H1 (cell line): ENCODE results near the gene PRR27. TPM values are rescaled to one million over a fixed set of nuclear protein-coding genes. Genes with fewer than 3 reads are reported as not detected.

Source experiments
- CTCF ChIA-PET: fragments of 300-600 bp; sonication (Branson Sonifier 250); formaldehyde crosslinking; loops from one replicate; lab custom pipeline; 2021; ENCODE audit not compliant: partially characterized antibody; lab: Charles Lee
- POLR2A ChIA-PET: fragments of 300-600 bp; sonication (Branson Sonifier 250); formaldehyde crosslinking; loops from one replicate; lab custom pipeline; 2021; ENCODE audit warnings: inconsistent platforms; ENCODE audit not compliant: partially characterized antibody; lab: Charles Lee
- DNase-seq, 2 experiments: peaks; one replicate each; pipeline versions ENCODE4 v3.0.0 to v3.0.0-alpha.2; 2010 to 2022; ENCODE audit warnings: low spot score in 2 of 2, low read depth in 1 of 2, mixed read lengths in 1 of 2
- FAIRE-seq: peaks from 2 replicates; lab custom pipeline; 2011; peaks lifted over from hg19 to GRCh38; lab: Jason Lieb, UNC
- H2AFZ ChIP-seq: 2 replicates; pipeline ENCODE4 v1.8.1; 2012; ENCODE audit warnings: low read length, inconsistent platforms
- H2AK5ac ChIP-seq: 2 replicates; pipeline ENCODE4 v1.6.1; 2013; ENCODE audit warnings: low read depth, low read length
- H2BK120ac ChIP-seq: replicated peaks from 2 replicates; pipeline ENCODE3; 2013; ENCODE audit warnings: low read depth, low read length, inconsistent platforms
- H2BK12ac ChIP-seq: 2 replicates; pipeline ENCODE4 v1.6.1; 2013; ENCODE audit warnings: low read depth, low read length
- H2BK15ac ChIP-seq: 2 replicates; pipeline ENCODE4 v1.6.1; 2013; ENCODE audit warnings: low read length
- H2BK20ac ChIP-seq: 2 replicates; pipeline ENCODE4 v1.6.1; 2013; ENCODE audit warnings: low read length
- H2BK5ac ChIP-seq: 2 replicates; pipeline ENCODE4 v1.6.1; 2013; ENCODE audit warnings: low read depth, low read length
- H3K14ac ChIP-seq: 2 replicates; pipeline ENCODE4 v1.6.1; 2013; ENCODE audit warnings: inconsistent platforms; ENCODE audit not compliant: insufficient read length
- H3K18ac ChIP-seq: 2 replicates; pipeline ENCODE4 v1.6.1; 2013; ENCODE audit warnings: low read length; ENCODE audit errors: extremely low read depth
- H3K23ac ChIP-seq: 2 replicates; pipeline ENCODE4 v1.6.1; 2013; ENCODE audit warnings: inconsistent platforms; ENCODE audit not compliant: insufficient read length
- H3K23me2 ChIP-seq: 2 replicates; pipeline ENCODE4 v1.6.1; 2013; ENCODE audit warnings: low read depth, low read length
- H3K27ac ChIP-seq: 2 replicates; pipeline ENCODE4 v1.6.1; 2011; ENCODE audit warnings: low read depth, low read length, inconsistent platforms
- H3K27me3 ChIP-seq, 4 experiments: replicated peaks in 1 of 4; 1 replicate in 1 of 4; 2 replicates in 3 of 4; pipeline versions ENCODE4 v1.6.1 to v1.8.1; 2011 to 2013; ENCODE audit warnings: low read length in 3 of 4, mild to moderate bottlenecking in 3 of 4, inconsistent platforms in 2 of 4, mixed read lengths in 2 of 4, moderate library complexity in 1 of 4; ENCODE audit not compliant: control insufficient read depth in 3 of 4, insufficient read depth in 3 of 4; ENCODE audit errors: extremely low read depth in 1 of 4
- H3K36me3 ChIP-seq, 4 experiments: 2 replicates each; pipeline versions ENCODE4 v1.6.1 to v1.8.1; 2011 to 2013; ENCODE audit warnings: mild to moderate bottlenecking in 4 of 4, low read length in 3 of 4, moderate library complexity in 2 of 4, control low read depth in 1 of 4, inconsistent platforms in 1 of 4; ENCODE audit not compliant: insufficient read depth in 4 of 4, control insufficient read depth in 2 of 4
- H3K4ac ChIP-seq: replicated peaks from 2 replicates; pipeline ENCODE3; 2013; ENCODE audit warnings: low read length, low read depth, mixed read lengths, inconsistent platforms; ENCODE audit not compliant: insufficient read length
- H3K4me1 ChIP-seq, 4 experiments: replicated peaks in 1 of 4; 1 replicate in 1 of 4; 2 replicates in 3 of 4; pipeline versions ENCODE4 v1.6.1 to v1.8.1; 2011 to 2013; ENCODE audit warnings: low read length in 3 of 4, inconsistent platforms in 2 of 4, mixed read lengths in 1 of 4; ENCODE audit not compliant: insufficient read depth in 4 of 4, control insufficient read depth in 3 of 4
- H3K4me2 ChIP-seq, 2 experiments: 2 replicates each; pipeline versions ENCODE4 v1.6.1 to v1.8.1; 2011 to 2013; ENCODE audit warnings: low read depth in 2 of 2, low read length in 2 of 2, control low read depth in 1 of 2, inconsistent platforms in 1 of 2, mild to moderate bottlenecking in 1 of 2; ENCODE audit not compliant: insufficient read depth in 1 of 2
- H3K4me3 ChIP-seq, 4 experiments: fragments of 200-600, 300-600 bp in 1 of 4; sonication (generic), shearing (Covaris generic), sonication (Bioruptor Twin) in 1 of 4; 2 replicates each; pipeline versions ENCODE4 v1.5.1 to v1.8.1; 2011 to 2016; ENCODE audit warnings: low read length in 4 of 4, low read depth in 3 of 4, control low read depth in 2 of 4, inconsistent platforms in 2 of 4, mild to moderate bottlenecking in 2 of 4, mixed read lengths in 1 of 4, moderate library complexity in 1 of 4; ENCODE audit not compliant: insufficient read depth in 2 of 4; ENCODE audit errors: extremely low read depth in 1 of 4
- H3K56ac ChIP-seq: replicated peaks from 2 replicates; pipeline ENCODE3; 2013; ENCODE audit warnings: low read depth, mild to moderate bottlenecking, mixed read lengths, low read length, inconsistent platforms; ENCODE audit not compliant: insufficient read length
- H3K79me1 ChIP-seq: 2 replicates; pipeline ENCODE4 v1.6.1; 2013; ENCODE audit warnings: low read depth, low read length, control low read depth
- H3K79me2 ChIP-seq, 2 experiments: 2 replicates each; pipeline versions ENCODE4 v1.6.1 to v1.8.1; 2012 to 2013; ENCODE audit warnings: low read length in 2 of 2, mild to moderate bottlenecking in 2 of 2, inconsistent platforms in 1 of 2; ENCODE audit not compliant: insufficient read depth in 2 of 2, control insufficient read depth in 1 of 2
- H3K9ac ChIP-seq, 4 experiments: replicated peaks in 1 of 4; 1 replicate in 1 of 4; 2 replicates in 3 of 4; pipeline versions ENCODE4 v1.6.1 to v1.8.1; 2011 to 2013; ENCODE audit warnings: low read depth in 3 of 4, low read length in 3 of 4, control low read depth in 2 of 4, mild to moderate bottlenecking in 2 of 4, moderate library complexity in 2 of 4, inconsistent platforms in 1 of 4; ENCODE audit errors: extremely low read depth in 1 of 4
- H3K9me3 ChIP-seq, 2 experiments: 2 replicates each; pipeline versions ENCODE4 v1.6.1 to v1.8.1; 2012 to 2013; ENCODE audit warnings: mild to moderate bottlenecking in 2 of 2, moderate library complexity in 2 of 2, control low read depth in 1 of 2, inconsistent platforms in 1 of 2, low read depth in 1 of 2, low read length in 1 of 2, mixed read lengths in 1 of 2; ENCODE audit not compliant: insufficient read depth in 2 of 2
- H4K20me1 ChIP-seq, 2 experiments: replicated peaks in 1 of 2; 2 replicates each; pipeline versions ENCODE3 to v1.8.1; 2011 to 2013; ENCODE audit warnings: inconsistent platforms in 2 of 2, low read length in 2 of 2, mild to moderate bottlenecking in 1 of 2; ENCODE audit not compliant: insufficient read depth in 2 of 2, control insufficient read depth in 1 of 2
- H4K5ac ChIP-seq: 2 replicates; pipeline ENCODE4 v1.6.1; 2013; ENCODE audit warnings: low read length, low read depth, mixed read lengths, inconsistent platforms; ENCODE audit not compliant: insufficient read length
- H4K8ac ChIP-seq: 2 replicates; pipeline ENCODE4 v1.8.0; 2013; ENCODE audit warnings: mild to moderate bottlenecking, moderate library complexity, low read length, inconsistent platforms; ENCODE audit not compliant: insufficient read depth; ENCODE audit errors: extremely low read depth
- H4K91ac ChIP-seq: replicated peaks from 2 replicates; pipeline ENCODE3; 2013; ENCODE audit warnings: low read length, mixed read lengths, inconsistent platforms; ENCODE audit not compliant: insufficient read length
- BCL11A ChIP-seq, 2 experiments: IDR thresholded peaks; one replicate each; pipeline ENCODE4 v1.6.1; 2011; ENCODE audit warnings: low read depth in 2 of 2, low read length in 2 of 2, mild to moderate bottlenecking in 2 of 2
- EZH2 ChIP-seq: fragments of 200-600 bp; sonication (generic); IDR thresholded peaks from 2 replicates; pipeline ENCODE4 v1.7.1; 2012; ENCODE audit warnings: low read depth, mild to moderate bottlenecking, moderate library complexity, low read length, inconsistent platforms; ENCODE audit not compliant: severe bottlenecking
- FOSL1 ChIP-seq: IDR thresholded peaks from 2 replicates; pipeline ENCODE4 v1.6.1; 2011; ENCODE audit warnings: mild to moderate bottlenecking, low read depth, low read length, moderate library complexity; ENCODE audit not compliant: insufficient read depth
- HDAC2 ChIP-seq, 2 experiments: fragments of 300-600 bp in 1 of 2; sonication (generic) in 1 of 2; IDR thresholded peaks; 2 replicates each; pipeline ENCODE4 v1.6.1; 2011 to 2012; ENCODE audit warnings: low read depth in 2 of 2, low read length in 2 of 2, mild to moderate bottlenecking in 2 of 2, moderate library complexity in 2 of 2, borderline replicate concordance in 1 of 2, inconsistent platforms in 1 of 2
- JUND ChIP-seq: IDR thresholded peaks from 2 replicates; pipeline ENCODE4 v1.6.1; 2011; ENCODE audit warnings: mild to moderate bottlenecking, improper control_type of control experiment, low read length
- KDM4A ChIP-seq: IDR thresholded peaks from one replicate; pipeline ENCODE4 v1.7.1; 2012; ENCODE audit warnings: low read depth, mild to moderate bottlenecking, moderate library complexity, low read length, inconsistent platforms; ENCODE audit not compliant: severe bottlenecking
- NANOG ChIP-seq: IDR thresholded peaks from 2 replicates; pipeline ENCODE4 v1.6.1; 2011; ENCODE audit warnings: low read length, low read depth, mild to moderate bottlenecking, inconsistent platforms; ENCODE audit not compliant: insufficient read depth, poor library complexity, severe bottlenecking
- SP2 ChIP-seq: IDR thresholded peaks from 2 replicates; pipeline ENCODE4 v1.6.1; 2012; ENCODE audit warnings: mild to moderate bottlenecking, low read length, inconsistent platforms
- SP4 ChIP-seq: IDR thresholded peaks from 2 replicates; pipeline ENCODE4 v1.6.1; 2012; ENCODE audit warnings: low read length, inconsistent platforms
- TCF12 ChIP-seq: IDR thresholded peaks from 2 replicates; pipeline ENCODE4 v1.6.1; 2011; ENCODE audit warnings: low read depth, mild to moderate bottlenecking, low read length
- ZNF274 ChIP-seq: IDR thresholded peaks from 2 replicates; pipeline ENCODE4 v1.7.0; 2012; ENCODE audit warnings: low read length, borderline replicate concordance; ENCODE audit errors: extremely low read depth
- WGBS, 2 experiments: shearing (Covaris generic) in 1 of 2; methylation state at CpG; one replicate each; pipeline versions ENCODE4 v1.1.6 to v1.1.7; 2013 to 2015; ENCODE audit warnings: low lambda C conversion rate in 2 of 2, mixed read lengths in 2 of 2, inconsistent platforms in 1 of 2, low coverage in 1 of 2, missing lambda C conversion rate in 1 of 2; ENCODE audit not compliant: insufficient replicate concordance in 2 of 2, insufficient coverage in 1 of 2, insufficient read length in 1 of 2; ENCODE audit errors: extremely low coverage in 1 of 2, missing lambda C conversion rate in 1 of 2; 5-methylcytosine and 5-hydroxymethylcytosine counted together
- polyA plus RNA-seq, 7 experiments: library from polyadenylated mRNA; depleted of rRNA in 3 of 7; stranded (reverse) in 5 of 7; unstranded in 2 of 7; fragments of >200 nt in 5 of 7; fragments of 200-250 nt in 2 of 7; gene quantifications; 1 replicate in 5 of 7; 2 replicates in 1 of 7; 4 replicates in 1 of 7; pipeline versions ENCODE4 v1.2.1 to v1.2.3, GENCODE V29; 2011 to 2013; ENCODE audit warnings: missing spikeins in 2 of 7, mixed read lengths in 2 of 7
- total RNA-seq: library from RNA; stranded (reverse); fragmentation: NEBNext Ultra II Directional; extraction: Animal tissue kit (Norgen Biotek cat#: 25700); gene quantifications from 2 replicates; pipeline ENCODE4 v1.2.1, GENCODE V29; 2021
- TF ChIP-seq, protein P1 (sequence below): IDR thresholded peaks from 2 replicates; pipeline ENCODE4 v1.6.1; 2012; ENCODE audit warnings: inconsistent platforms

The PRR27 gene
- total and polyA plus RNA-seq, 2 of the 8 experiments (the other 6 are each of a cell fraction or from before 2014, with no cell fraction given), result not detected

DNA sequence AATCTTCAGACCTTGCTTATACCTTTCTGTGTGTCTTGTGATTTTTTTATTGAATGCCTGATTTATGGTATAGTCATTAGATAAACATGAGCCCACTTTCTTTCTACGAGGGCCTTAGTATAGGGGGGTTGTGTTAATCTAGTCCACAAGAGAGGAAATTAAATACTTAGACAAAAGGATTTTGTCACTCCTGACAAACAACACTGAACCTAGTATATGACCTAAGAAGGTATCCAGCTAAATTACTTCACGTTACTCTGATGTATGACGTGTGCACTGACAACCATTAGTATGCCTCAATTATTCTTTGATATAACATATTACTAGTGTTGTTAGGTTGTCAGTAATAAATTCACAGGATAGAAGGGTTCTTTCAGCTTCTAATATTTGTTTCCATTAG lies 2.8 kb upstream of the PRR27 start:
- Histone ChIP-seq H2BK12ac (no peak overlapping the region), H3K36me3 (no peaks in the 10 kb centered on the region), H4K91ac (no peak overlapping the region), H2AFZ (no peak overlapping the region), H2BK5ac (no peak overlapping the region), H2BK120ac (no peak overlapping the region), H3K4ac (no peak overlapping the region), H3K23ac (no peak overlapping the region), H3K79me2 (no peaks in the 10 kb centered on the region), H4K8ac (no peak overlapping the region), H2BK15ac (no peak overlapping the region), H3K18ac (no peak overlapping the region), H3K9me3 (no peaks in the 10 kb centered on the region; a peak in 1 of 4 replicates), H3K79me1 (no peaks in the 10 kb centered on the region), H3K4me1 (no peaks in the 10 kb centered on the region), H3K27me3 (no peaks in the 10 kb centered on the region), H4K5ac (no peak overlapping the region), H3K4me2 (no peak overlapping the region), H2BK20ac (no peak overlapping the region), H3K23me2 (peaks cover 1% of the 10 kb centered on the region; the same call in 1 of the 2 replicates), H3K9ac (no peak overlapping the region), H3K4me3 (no peak overlapping the region), H2AK5ac (no peak overlapping the region), H4K20me1 (no peaks in the 10 kb centered on the region), H3K56ac (no peak overlapping the region), H3K27ac (no peak overlapping the region), H3K14ac (no peak overlapping the region)
- FAIRE-seq, result no peak
- no peak for DNase-seq
- ChIA-PET CTCF (no interaction called here), POLR2A (no interaction called here)
- WGBS, 2 experiments, result 95% methylated on average over 3 of the region's 3 CpGs; no CpG with 5 or more reads in 1 of the 2 experiments
- TF ChIP-seq HDAC2 (IDR thresholded peaks at IDR 0.05; ENCODE audit: borderline replicate concordance in 1 of 2, low read depth in 2 of 2, low read length in 2 of 2) (no peak), NANOG (no peak), SP2 (no peak), ZNF274 (no peak), JUND (no peak), EZH2 (no peak), TCF12 (no peak), SP4 (no peak), FOSL1 (no peak), BCL11A (IDR thresholded peaks at IDR 0.05; ENCODE audit: low read depth in 2 of 2, low read length in 2 of 2) (no peak), KDM4A (no peak)
- TF ChIP-seq, protein P1, sequence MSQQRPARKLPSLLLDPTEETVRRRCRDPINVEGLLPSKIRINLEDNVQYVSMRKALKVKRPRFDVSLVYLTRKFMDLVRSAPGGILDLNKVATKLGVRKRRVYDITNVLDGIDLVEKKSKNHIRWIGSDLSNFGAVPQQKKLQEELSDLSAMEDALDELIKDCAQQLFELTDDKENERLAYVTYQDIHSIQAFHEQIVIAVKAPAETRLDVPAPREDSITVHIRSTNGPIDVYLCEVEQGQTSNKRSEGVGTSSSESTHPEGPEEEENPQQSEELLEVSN, result no peak
